ENCODE data around the gene RIN3. TPM values are rescaled to one million over a fixed set of nuclear protein-coding genes. Genes with fewer than 3 reads are reported as not detected.

The RIN3 gene
- total RNA-seq, 1 experiment from 2014 or later = 14.8 TPM

GRCh38 chr14:92570674-92571262 lies 57.2 kb downstream of the RIN3 start:
- no TSS peak for BruUV-seq (replicated peaks)
- no peak overlapping the region for H3K4me3 ChIP-seq
- intact Hi-C loops (cut with micrococcal nuclease; ENCODE audit: unreplicated experiment) = no loop called here
- peaks cover 7% of the 10 kb centered on the region; the same call in 1 of the 2 replicates for H3F3A ChIP-seq (ENCODE audit: insufficient read depth, low read depth)
- no peaks in the 10 kb centered on the region for H3K27me3 ChIP-seq (ENCODE audit: insufficient read depth, low read depth)
- peaks cover 10% of the 10 kb centered on the region; the same call in 1 of the 2 replicates for H3K36me3 ChIP-seq (ENCODE audit: low read depth)
- no peaks in the 10 kb centered on the region for H3K9me2 ChIP-seq (ENCODE audit: insufficient read depth)
- H3K4me2 ChIP-seq = no peak overlapping the region
- H3K4me1 ChIP-seq (replicated peaks; ENCODE audit: insufficient read depth) = peaks cover 11% of the 10 kb centered on the region
- CTCF ChIA-PET = no interaction called here
- TF ChIP-seq EZH2 (IDR thresholded peaks at IDR 0.05; ENCODE audit: low read depth) = no peak
- TF ChIP-seq CTCF (conservative IDR thresholded peaks at IDR 0.05) = no peak
- DNase-seq = no peak
- H3K79me2 ChIP-seq (ENCODE audit: low read depth) = peaks cover 15% of the 10 kb centered on the region
- no peaks in the 10 kb centered on the region; the same call in 1 of the 2 replicates for H3K9me3 ChIP-seq (ENCODE audit: insufficient read depth, low read depth)
- POLR2A ChIA-PET (ENCODE audit: unreplicated experiment) = no interaction called here
- H3K27ac ChIP-seq = no peak overlapping the region
- H4K20me1 ChIP-seq (ENCODE audit: insufficient read depth) = no peaks in the 10 kb centered on the region
- H2AFZ ChIP-seq = no peak overlapping the region

- Histone ChIP-seq H3K27me3 (ENCODE audit: insufficient read depth, low read depth) (no peaks in the 10 kb centered on the region), H3K4me3 (no peak overlapping the region), H3F3A (ENCODE audit: insufficient read depth, low read depth) (no peaks in the 10 kb centered on the region), H3K27ac (no peak overlapping the region), H3K9me3 (ENCODE audit: insufficient read depth, low read depth) (no peaks in the 10 kb centered on the region; the same call in 1 of the 2 replicates), H3K36me3 (ENCODE audit: low read depth) (no peaks in the 10 kb centered on the region), H3K4me2 (no peak overlapping the region), H3K9me2 (ENCODE audit: insufficient read depth) (no peaks in the 10 kb centered on the region), H4K20me1 (ENCODE audit: insufficient read depth) (no peaks in the 10 kb centered on the region), H2AFZ (no peak overlapping the region), H3K79me2 (ENCODE audit: low read depth) (peaks cover 4% of the 10 kb centered on the region; the same call in 1 of the 2 replicates), H3K4me1 (replicated peaks; ENCODE audit: insufficient read depth) (no peaks in the 10 kb centered on the region)
- intact Hi-C loops (cut with micrococcal nuclease; ENCODE audit: unreplicated experiment) = no loop called here
- TF ChIP-seq EZH2 (IDR thresholded peaks at IDR 0.05; ENCODE audit: low read depth) (no peak), CTCF (conservative IDR thresholded peaks at IDR 0.05) (no peak)
- BruUV-seq (replicated peaks) = no TSS peak
- ChIA-PET POLR2A (ENCODE audit: unreplicated experiment) (no interaction called here), CTCF (no interaction called here)
- DNase-seq = no peak
These were observed 58.5 kb downstream of the RIN3 start for GRCh38 chr14:92572050-92572449.

- H3K36me3 ChIP-seq (ENCODE audit: low read depth) = peaks cover 13% of the 10 kb centered on the region
- no peaks in the 10 kb centered on the region for H3K27me3 ChIP-seq (ENCODE audit: insufficient read depth, low read depth)
- TF ChIP-seq EZH2 (IDR thresholded peaks at IDR 0.05; ENCODE audit: low read depth) (no peak), CTCF (conservative IDR thresholded peaks at IDR 0.05) (no peak)
- H3K79me2 ChIP-seq (ENCODE audit: low read depth) = no peaks in the 10 kb centered on the region
- H3K9me2 ChIP-seq (ENCODE audit: insufficient read depth) = no peaks in the 10 kb centered on the region
- intact Hi-C loops (cut with micrococcal nuclease; ENCODE audit: unreplicated experiment) = no loop called here
- H3K27ac ChIP-seq = no peak overlapping the region
- no TSS peak for BruUV-seq (replicated peaks)
- CTCF ChIA-PET = interaction anchor here (0.6 kb wide), 1 partner anchor 15 kb away, joined by 7 read pairs; no protein-coding TSS in a partner anchor
- H3K4me3 ChIP-seq = no peak overlapping the region
- no peaks in the 10 kb centered on the region for H3K4me1 ChIP-seq (replicated peaks; ENCODE audit: insufficient read depth)
- H3F3A ChIP-seq (ENCODE audit: insufficient read depth, low read depth) = no peaks in the 10 kb centered on the region
- H4K20me1 ChIP-seq (ENCODE audit: insufficient read depth) = no peaks in the 10 kb centered on the region
- H3K9me3 ChIP-seq (ENCODE audit: insufficient read depth, low read depth) = no peaks in the 10 kb centered on the region
- DNase-seq = no peak
- POLR2A ChIA-PET (ENCODE audit: unreplicated experiment) = no interaction called here
- no peak overlapping the region for H3K4me2 ChIP-seq
- H2AFZ ChIP-seq = no peak overlapping the region
These were observed 60.3 kb downstream of the RIN3 start for GRCh38 chr14:92573761-92574498.
